ENCODE results near the gene COX7B2. TPM values are rescaled to one million over a fixed set of nuclear protein-coding genes. Genes with fewer than 3 reads are reported as not detected.

COX7B2 gene
- total RNA-seq, 4 donors from 2014 or later, result not detected

- no peaks in the 10 kb centered on the region for H3K27me3 ChIP-seq
- 41 to 56% methylated on average over 1 of the region's 1 CpG for WGBS, 2 donors
- no peak for DNase-seq
- intact Hi-C loops (cut with DNase I), result no loop called here
- no peaks in the 10 kb centered on the region for H3K4me1 ChIP-seq
- TF ChIP-seq, protein P1, sequence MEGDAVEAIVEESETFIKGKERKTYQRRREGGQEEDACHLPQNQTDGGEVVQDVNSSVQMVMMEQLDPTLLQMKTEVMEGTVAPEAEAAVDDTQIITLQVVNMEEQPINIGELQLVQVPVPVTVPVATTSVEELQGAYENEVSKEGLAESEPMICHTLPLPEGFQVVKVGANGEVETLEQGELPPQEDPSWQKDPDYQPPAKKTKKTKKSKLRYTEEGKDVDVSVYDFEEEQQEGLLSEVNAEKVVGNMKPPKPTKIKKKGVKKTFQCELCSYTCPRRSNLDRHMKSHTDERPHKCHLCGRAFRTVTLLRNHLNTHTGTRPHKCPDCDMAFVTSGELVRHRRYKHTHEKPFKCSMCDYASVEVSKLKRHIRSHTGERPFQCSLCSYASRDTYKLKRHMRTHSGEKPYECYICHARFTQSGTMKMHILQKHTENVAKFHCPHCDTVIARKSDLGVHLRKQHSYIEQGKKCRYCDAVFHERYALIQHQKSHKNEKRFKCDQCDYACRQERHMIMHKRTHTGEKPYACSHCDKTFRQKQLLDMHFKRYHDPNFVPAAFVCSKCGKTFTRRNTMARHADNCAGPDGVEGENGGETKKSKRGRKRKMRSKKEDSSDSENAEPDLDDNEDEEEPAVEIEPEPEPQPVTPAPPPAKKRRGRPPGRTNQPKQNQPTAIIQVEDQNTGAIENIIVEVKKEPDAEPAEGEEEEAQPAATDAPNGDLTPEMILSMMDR (IDR thresholded peaks at IDR 0.05), result no peak
- TF ChIP-seq POLR2A (IDR thresholded peaks at IDR 0.05), result no peak
- H3K4me3 ChIP-seq, result no peak overlapping the region
- no peaks in the 10 kb centered on the region for H3K9me3 ChIP-seq
- H3K36me3 ChIP-seq, result no peaks in the 10 kb centered on the region
- H3K27ac ChIP-seq, result no peak overlapping the region
Observed at GRCh38 chr4:46900082-46900481, 9.0 kb downstream of the COX7B2 start.

- 46 to 57% methylated on average over 5 of the region's 5 CpGs for WGBS, 2 donors
- Histone ChIP-seq H3K36me3 (no peaks in the 10 kb centered on the region), H3K4me3 (no peak overlapping the region), H3K9me3 (no peaks in the 10 kb centered on the region), H3K27me3 (no peaks in the 10 kb centered on the region), H3K4me1 (no peaks in the 10 kb centered on the region), H3K27ac (no peak overlapping the region)
- TF ChIP-seq, protein P1 (IDR thresholded peaks at IDR 0.05), result no peak
- no peak for TF ChIP-seq POLR2A (IDR thresholded peaks at IDR 0.05)
- DNase-seq, result no peak
- intact Hi-C loops (cut with DNase I), result no loop called here
Observed at GRCh38 chr4:46894826-46895225, 14.2 kb downstream of the COX7B2 start.

DNA sequence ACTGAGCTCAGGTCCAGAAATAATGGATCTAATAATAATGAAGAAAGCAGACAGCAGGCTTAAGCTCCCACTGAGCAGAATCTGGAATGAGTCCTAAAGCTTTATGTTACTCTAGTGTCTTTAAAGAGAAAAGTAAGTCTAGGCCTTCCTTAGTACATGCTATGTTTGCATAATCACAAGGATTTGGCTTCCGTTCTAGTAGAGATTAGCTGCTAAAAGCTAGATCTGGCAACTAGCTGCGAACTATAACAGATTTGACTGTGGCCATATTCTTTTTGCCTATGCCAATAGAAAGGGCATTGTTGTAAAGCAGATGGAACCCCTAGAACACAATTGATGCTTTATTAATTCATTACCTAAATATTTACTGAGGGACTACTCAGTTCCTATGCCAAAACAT, 19.0 kb downstream of the COX7B2 start:
- Histone ChIP-seq H3K36me3 (no peaks in the 10 kb centered on the region), H3K9me3 (no peaks in the 10 kb centered on the region), H3K4me3 (no peak overlapping the region), H3K4me1 (no peaks in the 10 kb centered on the region), H3K27ac (no peak overlapping the region), H3K27me3 (no peaks in the 10 kb centered on the region)
- no peak for DNase-seq
- WGBS, 2 donors, result 18 to 27% methylated on average over 2 of the region's 2 CpGs
- intact Hi-C loops (cut with DNase I), result no loop called here
- no peak for TF ChIP-seq POLR2A (IDR thresholded peaks at IDR 0.05)
- TF ChIP-seq, protein P1 (IDR thresholded peaks at IDR 0.05), result no peak

DNA sequence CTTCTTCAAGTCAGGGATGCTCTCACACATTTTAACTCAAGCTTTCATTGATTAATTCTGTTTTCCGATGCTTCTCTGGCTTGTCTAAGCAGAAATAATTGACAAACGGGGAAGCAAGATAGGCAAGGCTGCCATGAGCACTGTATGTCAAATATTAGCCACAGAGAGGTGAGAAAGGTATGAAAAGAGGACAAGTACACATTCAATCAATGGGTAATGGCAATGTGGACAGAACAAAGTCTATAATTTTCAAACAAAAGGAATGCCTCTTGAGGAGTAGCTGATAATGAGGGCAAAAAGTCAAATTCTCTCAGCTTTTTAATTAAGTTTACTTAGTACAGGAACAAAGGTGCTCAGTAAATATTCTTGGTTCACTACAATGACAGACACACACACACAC, 19.6 kb downstream of the COX7B2 start:
- no peaks in the 10 kb centered on the region for H3K9me3 ChIP-seq

GRCh38 chr4:46886711-46887110, 22.3 kb downstream of the COX7B2 start:
- no peak overlapping the region for H3K4me3 ChIP-seq
- TF ChIP-seq POLR2A (IDR thresholded peaks at IDR 0.05), result no peak
- TF ChIP-seq, protein P1 (IDR thresholded peaks at IDR 0.05), result peak in 1 of 6 experiments; percentile 12
- H3K4me1 ChIP-seq, result no peaks in the 10 kb centered on the region
- no peaks in the 10 kb centered on the region for H3K36me3 ChIP-seq
- no peaks in the 10 kb centered on the region for H3K27me3 ChIP-seq
- 26 to 36% methylated on average over 2 of the region's 2 CpGs for WGBS, 2 donors
- no peaks in the 10 kb centered on the region for H3K9me3 ChIP-seq
- intact Hi-C loops (cut with DNase I), result no loop called here
- no peak for DNase-seq
- H3K27ac ChIP-seq, result no peak overlapping the region

More for the DNA sequence above, 19.6 kb downstream of the COX7B2 start:
- no peak for DNase-seq
- H3K4me3 ChIP-seq, result no peak overlapping the region
- H3K4me1 ChIP-seq, result no peaks in the 10 kb centered on the region
- intact Hi-C loops (cut with DNase I), result no loop called here
- H3K27ac ChIP-seq, result no peak overlapping the region
- 31 to 53% methylated on average over 2 of the region's 2 CpGs for WGBS, 2 donors
- H3K36me3 ChIP-seq, result no peaks in the 10 kb centered on the region
- no peaks in the 10 kb centered on the region for H3K27me3 ChIP-seq
- no peak for TF ChIP-seq POLR2A (IDR thresholded peaks at IDR 0.05)

DNA sequence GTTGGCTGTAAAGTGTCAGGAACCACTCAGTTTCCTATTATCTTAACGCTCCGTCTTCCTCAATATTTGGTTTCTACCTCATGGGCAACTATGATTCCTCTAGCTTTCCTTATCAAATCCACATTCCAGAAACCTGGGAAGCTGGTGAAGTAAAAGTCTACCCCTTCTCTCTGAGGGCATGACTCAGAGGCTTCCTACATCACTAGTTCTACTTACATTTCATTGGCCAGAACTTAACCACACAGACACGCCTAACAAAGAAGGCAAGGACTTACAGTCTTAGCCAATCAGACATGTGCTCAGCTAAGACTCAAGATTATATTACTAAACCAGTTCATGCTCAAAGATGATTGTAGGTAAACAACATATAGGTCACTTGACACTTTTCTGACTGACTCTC, 30.4 kb downstream of the COX7B2 start:
- H3K4me1 ChIP-seq, result no peaks in the 10 kb centered on the region
- intact Hi-C loops (cut with DNase I), result no loop called here
- 88 to 91% methylated on average over 3 of the region's 3 CpGs for WGBS, 2 donors

More for the DNA sequence above, 30.4 kb downstream of the COX7B2 start:
- Histone ChIP-seq H3K36me3 (no peaks in the 10 kb centered on the region), H3K9me3 (no peaks in the 10 kb centered on the region), H3K27me3 (no peaks in the 10 kb centered on the region), H3K4me3 (no peak overlapping the region), H3K27ac (no peak overlapping the region)
- DNase-seq, result no peak
- no peak for TF ChIP-seq POLR2A (IDR thresholded peaks at IDR 0.05)
- TF ChIP-seq, protein P1 (IDR thresholded peaks at IDR 0.05), result no peak

Data from esophagus squamous epithelium (tissue), 5 donors.